GM12891 (cell line): Measurements from ENCODE around the gene KCNQ5.

Source experiments
- POLR2A ChIP-seq: IDR thresholded peaks from 2 replicates; pipeline ENCODE4 v1.6.1; 2011; ENCODE audit warnings: low read depth, low read length, control low read depth
- POLR2AphosphoS5 ChIP-seq: IDR thresholded peaks from 2 replicates; pipeline ENCODE4 v1.6.1; 2011; ENCODE audit warnings: low read depth, low read length, control low read depth
- TAF1 ChIP-seq: IDR thresholded peaks from 2 replicates; pipeline ENCODE4 v1.6.1; 2011; ENCODE audit warnings: low read depth, low read length, control low read depth

DNA sequence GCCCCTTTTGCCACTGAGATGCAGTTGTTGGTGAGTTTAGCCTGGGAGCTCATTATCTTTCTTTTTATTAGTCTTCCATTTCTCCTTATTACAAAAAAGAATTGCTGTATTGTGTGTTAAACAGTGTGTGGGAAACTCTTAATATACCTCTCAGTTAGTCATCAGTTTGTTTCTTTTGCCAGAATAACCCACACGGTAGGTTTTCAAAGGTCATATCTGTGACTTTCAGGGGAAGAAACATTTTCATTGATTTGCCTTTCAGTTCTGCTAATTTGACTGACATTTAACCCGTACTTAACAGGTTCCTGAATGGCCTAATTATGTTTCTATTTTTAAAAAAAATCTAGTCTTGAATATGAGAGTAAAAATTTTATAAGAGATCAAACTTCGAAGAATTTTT lies 458.1 kb downstream of the KCNQ5 start:
- TF ChIP-seq POLR2A (no peak), POLR2AphosphoS5 (no peak), TAF1 (no peak)
